ENCODE measurements around the gene AGPAT3.
A peak's percentile ranks its signal among the peaks of the same experiment; 100 is the strongest.

Gene AGPAT3

DNA sequence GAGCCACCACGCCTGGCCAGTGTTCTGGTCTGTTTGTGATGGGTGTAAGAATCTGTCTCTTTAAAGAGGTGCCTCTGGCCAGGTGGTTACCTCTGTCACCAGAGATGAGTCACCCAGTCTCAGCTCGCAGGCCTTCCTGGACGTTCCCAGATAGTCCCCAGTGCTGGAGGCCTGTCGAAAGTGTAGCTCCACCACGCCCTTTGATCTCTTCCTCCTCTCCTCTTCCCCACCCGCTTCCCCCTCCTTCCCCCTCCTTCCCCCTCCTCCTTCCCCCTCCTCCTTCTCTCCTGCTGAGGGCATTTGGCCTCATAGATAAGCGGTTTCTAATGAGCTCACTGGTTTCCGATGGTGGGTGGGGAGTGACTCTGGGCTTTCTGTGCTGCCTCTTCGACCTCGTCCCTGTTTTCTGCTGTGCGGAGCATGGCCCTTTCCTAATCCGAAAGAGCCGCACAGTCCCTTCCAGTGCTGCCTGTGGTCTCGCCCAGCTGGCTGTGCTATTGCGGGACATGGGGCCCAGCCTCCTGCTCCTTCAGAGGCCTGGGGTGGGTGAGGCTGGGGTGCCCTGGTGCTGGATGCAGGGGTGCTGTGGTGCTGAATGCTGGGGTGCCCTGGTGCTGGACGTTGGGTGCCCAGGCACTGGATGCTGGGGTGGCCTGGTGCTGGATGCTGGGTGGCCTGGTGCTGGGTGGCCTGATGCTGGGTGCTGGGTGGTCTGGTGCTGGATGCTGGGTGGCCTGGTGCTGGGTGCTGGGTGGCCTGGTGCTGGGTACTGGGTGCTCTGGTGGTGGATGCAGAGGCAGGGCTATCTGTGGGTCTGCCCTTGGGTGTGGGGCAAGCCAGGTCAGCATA lies 19.2 kb downstream of the AGPAT3 start:
- H3K79me1 ChIP-seq (ENCODE audit: low read length), result no peaks in the 10 kb centered on the region
- peak overlapping the region; percentile 7 for H2BK120ac ChIP-seq (ENCODE audit: low read depth, low read length)
- peak overlapping the region; percentile 67 for H3K9ac ChIP-seq (ENCODE audit: low read length)
- no CpG with 5 or more reads among the region's 16 CpGs for WGBS (ENCODE audit: extremely low coverage, insufficient coverage, low lambda C conversion rate)
- DNase-seq, result peak; percentile 93
- H2AK5ac ChIP-seq (ENCODE audit: low read length), result peak overlapping the region; percentile 89
- H3K4me2 ChIP-seq (ENCODE audit: low read length), result peak overlapping the region; percentile 34
- H3K4me3 ChIP-seq (ENCODE audit: low read length), result no peak overlapping the region
- peak overlapping the region; percentile 95 for H2BK5ac ChIP-seq (ENCODE audit: low read length)
- no peak overlapping the region for H4K8ac ChIP-seq (ENCODE audit: low read depth, low read length)
- H3K18ac ChIP-seq (ENCODE audit: low read length), result peak overlapping the region; percentile 7
- H4K5ac ChIP-seq (ENCODE audit: low read length), result no peak overlapping the region
- H3K79me2 ChIP-seq (ENCODE audit: control insufficient read depth, insufficient read depth, low read length), result no peaks in the 10 kb centered on the region
- peak overlapping the region; percentile 85 for H3K23ac ChIP-seq (ENCODE audit: low read length)
- H3K27ac ChIP-seq (ENCODE audit: low read depth, low read length), result peak overlapping the region; percentile 46
- peak overlapping the region; percentile 4 for H3K4ac ChIP-seq (ENCODE audit: low read depth, low read length)
- H3K4me1 ChIP-seq (ENCODE audit: control insufficient read depth, low read depth, low read length), result peaks cover 6% of the 10 kb centered on the region
- peak overlapping the region; percentile 92 for H3K56ac ChIP-seq (ENCODE audit: low read length)
- H3K27me3 ChIP-seq (ENCODE audit: insufficient read depth, low read length, poor library complexity), result no peaks in the 10 kb centered on the region
- no peak overlapping the region for H2BK15ac ChIP-seq (replicated peaks; ENCODE audit: low read depth)
- H3K36me3 ChIP-seq (ENCODE audit: control insufficient read depth, insufficient read depth, low read length), result no peaks in the 10 kb centered on the region

DNA sequence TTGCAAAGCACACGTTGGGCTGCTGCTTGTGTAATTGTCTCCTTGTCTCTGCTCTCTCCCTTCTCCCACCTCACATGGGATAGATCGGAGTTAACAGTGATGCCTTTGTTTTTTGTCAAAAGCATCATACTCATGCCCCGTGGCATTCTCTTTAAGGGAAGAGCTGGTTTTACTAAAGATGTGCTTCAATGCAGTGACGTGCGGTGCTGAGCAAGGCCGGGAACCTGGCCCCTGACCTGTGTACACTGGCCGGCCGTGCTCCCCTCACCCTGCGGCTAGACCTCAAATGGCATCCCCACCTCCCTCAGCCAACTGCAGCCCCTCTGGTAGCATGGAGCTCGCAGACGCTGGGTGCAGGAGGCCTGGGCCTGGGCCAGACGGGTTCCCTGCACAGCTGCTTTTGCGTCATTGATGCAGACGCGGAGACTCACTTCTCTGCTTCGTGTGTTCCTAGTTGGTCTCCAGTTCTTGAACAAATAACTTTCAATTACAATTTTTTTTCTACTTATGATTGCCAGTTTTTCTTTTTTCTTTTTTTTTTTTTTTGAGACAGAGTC lies 19.9 kb downstream of the AGPAT3 start:
- H3K56ac ChIP-seq (ENCODE audit: low read length), result peak overlapping the region; percentile 92
- H2BK5ac ChIP-seq (ENCODE audit: low read length), result peak overlapping the region; percentile 95
- H3K23ac ChIP-seq (ENCODE audit: low read length), result peak overlapping the region; percentile 85
- DNase-seq, result no peak
- H2BK15ac ChIP-seq (replicated peaks; ENCODE audit: low read depth), result no peak overlapping the region
- no peak overlapping the region for H3K4me2 ChIP-seq (ENCODE audit: low read length)
- H3K4me3 ChIP-seq (ENCODE audit: low read length), result no peak overlapping the region
- H4K5ac ChIP-seq (ENCODE audit: low read length), result no peak overlapping the region
- no peaks in the 10 kb centered on the region for H3K79me1 ChIP-seq (ENCODE audit: low read length)
- H3K36me3 ChIP-seq (ENCODE audit: control insufficient read depth, insufficient read depth, low read length), result no peaks in the 10 kb centered on the region
- H3K9ac ChIP-seq (ENCODE audit: low read length), result peak overlapping the region; percentile 67
- no peak overlapping the region for H3K4ac ChIP-seq (ENCODE audit: low read depth, low read length)
- H3K4me1 ChIP-seq (ENCODE audit: control insufficient read depth, low read depth, low read length), result peaks cover 6% of the 10 kb centered on the region
- H3K79me2 ChIP-seq (ENCODE audit: control insufficient read depth, insufficient read depth, low read length), result no peaks in the 10 kb centered on the region
- peak overlapping the region; percentile 7 for H3K18ac ChIP-seq (ENCODE audit: low read length)
- no peak overlapping the region for H2BK120ac ChIP-seq (ENCODE audit: low read depth, low read length)
- H3K27ac ChIP-seq (ENCODE audit: low read depth, low read length), result no peak overlapping the region
- no peak overlapping the region for H4K8ac ChIP-seq (ENCODE audit: low read depth, low read length)
- no CpG with 5 or more reads among the region's 16 CpGs for WGBS (ENCODE audit: extremely low coverage, insufficient coverage, low lambda C conversion rate)
- H3K27me3 ChIP-seq (ENCODE audit: insufficient read depth, low read length, poor library complexity), result no peaks in the 10 kb centered on the region
- H2AK5ac ChIP-seq (ENCODE audit: low read length), result peak overlapping the region; percentile 89

DNA sequence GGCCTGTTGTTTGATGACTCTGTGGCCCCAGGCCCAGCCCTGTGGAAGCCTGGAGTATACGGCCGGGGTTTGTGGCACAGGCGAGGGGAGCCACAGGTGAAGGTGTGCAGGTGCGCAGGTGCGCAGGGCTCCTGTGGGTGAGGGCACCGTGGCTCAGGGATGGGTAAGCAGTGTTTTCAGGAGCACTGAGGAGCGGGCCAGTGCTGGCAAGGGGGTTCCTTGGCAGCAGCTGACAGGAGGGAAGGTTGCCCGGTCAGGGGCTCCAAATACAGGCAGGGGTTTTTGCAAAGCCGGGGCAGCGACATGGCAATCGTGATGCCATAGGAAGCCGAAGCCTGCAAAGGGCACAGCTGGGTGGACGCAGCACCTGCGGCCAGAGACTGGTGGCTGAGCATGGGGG lies 20.7 kb downstream of the AGPAT3 start:
- H3K23ac ChIP-seq (ENCODE audit: low read length), result no peak overlapping the region
- H2BK120ac ChIP-seq (ENCODE audit: low read depth, low read length), result no peak overlapping the region
- H2BK15ac ChIP-seq (replicated peaks; ENCODE audit: low read depth), result no peak overlapping the region
- no CpG with 5 or more reads among the region's 14 CpGs for WGBS (ENCODE audit: extremely low coverage, insufficient coverage, low lambda C conversion rate)
- H3K4me1 ChIP-seq (ENCODE audit: control insufficient read depth, low read depth, low read length), result peaks cover 6% of the 10 kb centered on the region
- no peak overlapping the region for H3K4ac ChIP-seq (ENCODE audit: low read depth, low read length)
- no peak overlapping the region for H4K5ac ChIP-seq (ENCODE audit: low read length)
- DNase-seq, result no peak
- no peak overlapping the region for H4K8ac ChIP-seq (ENCODE audit: low read depth, low read length)
- no peak overlapping the region for H3K27ac ChIP-seq (ENCODE audit: low read depth, low read length)
- H3K4me2 ChIP-seq (ENCODE audit: low read length), result no peak overlapping the region
- H2AK5ac ChIP-seq (ENCODE audit: low read length), result no peak overlapping the region
- H3K9ac ChIP-seq (ENCODE audit: low read length), result no peak overlapping the region
- no peak overlapping the region for H3K18ac ChIP-seq (ENCODE audit: low read length)
- no peaks in the 10 kb centered on the region for H3K79me1 ChIP-seq (ENCODE audit: low read length)
- H3K4me3 ChIP-seq (ENCODE audit: low read length), result no peak overlapping the region
- no peak overlapping the region for H3K56ac ChIP-seq (ENCODE audit: low read length)
- H3K79me2 ChIP-seq (ENCODE audit: control insufficient read depth, insufficient read depth, low read length), result no peaks in the 10 kb centered on the region
- H3K27me3 ChIP-seq (ENCODE audit: insufficient read depth, low read length, poor library complexity), result no peaks in the 10 kb centered on the region
- no peak overlapping the region for H2BK5ac ChIP-seq (ENCODE audit: low read length)
- H3K36me3 ChIP-seq (ENCODE audit: control insufficient read depth, insufficient read depth, low read length), result no peaks in the 10 kb centered on the region

DNA sequence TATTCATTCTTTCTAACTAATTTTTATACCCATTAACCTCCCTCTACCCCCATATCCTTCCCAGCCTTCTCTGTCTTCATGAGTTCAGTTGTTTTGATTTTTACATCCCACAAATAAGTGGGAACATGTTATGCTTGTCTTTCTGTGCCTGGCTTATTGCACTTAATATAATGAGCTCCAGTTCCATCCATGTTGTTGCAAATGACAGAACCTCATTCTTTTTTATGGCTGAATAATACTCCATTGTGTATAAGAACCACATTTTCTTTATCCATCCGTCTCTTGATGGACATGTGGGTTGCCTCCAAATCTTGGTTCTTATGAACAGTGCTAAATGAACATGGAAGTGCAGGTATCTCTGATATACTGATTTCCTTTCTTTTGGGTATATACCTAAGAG lies 21.5 kb downstream of the AGPAT3 start:
- no peak overlapping the region for H3K9ac ChIP-seq (ENCODE audit: low read length)
- H3K36me3 ChIP-seq (ENCODE audit: control insufficient read depth, insufficient read depth, low read length), result no peaks in the 10 kb centered on the region
- DNase-seq, result no peak
- peaks cover 6% of the 10 kb centered on the region for H3K4me1 ChIP-seq (ENCODE audit: control insufficient read depth, low read depth, low read length)
- no peaks in the 10 kb centered on the region for H3K79me1 ChIP-seq (ENCODE audit: low read length)
- no peak overlapping the region for H4K5ac ChIP-seq (ENCODE audit: low read length)
- no peak overlapping the region for H3K4me3 ChIP-seq (ENCODE audit: low read length)
- no CpG with 5 or more reads among the region's 1 CpG for WGBS (ENCODE audit: extremely low coverage, insufficient coverage, low lambda C conversion rate)
- no peak overlapping the region for H3K27ac ChIP-seq (ENCODE audit: low read depth, low read length)
- no peak overlapping the region for H3K23ac ChIP-seq (ENCODE audit: low read length)
- no peak overlapping the region for H3K18ac ChIP-seq (ENCODE audit: low read length)
- H3K27me3 ChIP-seq (ENCODE audit: insufficient read depth, low read length, poor library complexity), result no peaks in the 10 kb centered on the region
- H3K4ac ChIP-seq (ENCODE audit: low read depth, low read length), result no peak overlapping the region
- H3K79me2 ChIP-seq (ENCODE audit: control insufficient read depth, insufficient read depth, low read length), result no peaks in the 10 kb centered on the region
- H3K4me2 ChIP-seq (ENCODE audit: low read length), result no peak overlapping the region
- no peak overlapping the region for H2BK15ac ChIP-seq (replicated peaks; ENCODE audit: low read depth)
- H2BK120ac ChIP-seq (ENCODE audit: low read depth, low read length), result no peak overlapping the region
- H3K56ac ChIP-seq (ENCODE audit: low read length), result no peak overlapping the region
- no peak overlapping the region for H2AK5ac ChIP-seq (ENCODE audit: low read length)
- no peak overlapping the region for H2BK5ac ChIP-seq (ENCODE audit: low read length)
- no peak overlapping the region for H4K8ac ChIP-seq (ENCODE audit: low read depth, low read length)

DNA sequence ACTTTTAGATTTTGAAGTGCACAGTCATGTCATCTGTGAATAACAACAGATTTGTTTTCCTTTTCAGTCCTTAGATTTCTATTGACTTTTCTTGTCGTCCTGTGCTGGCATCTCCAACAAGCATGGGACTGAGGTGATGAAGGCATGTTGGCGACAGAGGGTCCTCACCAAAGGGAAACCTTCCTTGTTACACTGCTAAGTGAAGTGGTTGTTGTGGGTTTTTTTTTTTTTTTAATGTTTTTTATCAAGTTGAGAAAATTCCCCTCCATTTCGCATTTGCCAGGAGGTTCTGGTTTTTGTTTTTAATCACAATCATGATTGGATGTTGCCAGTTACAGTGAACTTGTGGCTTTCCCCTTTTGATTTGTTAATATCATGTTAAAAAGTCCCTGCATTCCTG lies 24.0 kb downstream of the AGPAT3 start:
- H3K27me3 ChIP-seq (ENCODE audit: insufficient read depth, low read length, poor library complexity), result no peaks in the 10 kb centered on the region
- H3K27ac ChIP-seq (ENCODE audit: low read depth, low read length), result no peak overlapping the region

More for the DNA sequence above, 24.0 kb downstream of the AGPAT3 start:
- H3K4me3 ChIP-seq (ENCODE audit: low read length), result no peak overlapping the region
- peaks cover 6% of the 10 kb centered on the region for H3K4me1 ChIP-seq (ENCODE audit: control insufficient read depth, low read depth, low read length)
- no peak overlapping the region for H2BK15ac ChIP-seq (replicated peaks; ENCODE audit: low read depth)
- no peak overlapping the region for H3K4ac ChIP-seq (ENCODE audit: low read depth, low read length)
- no peaks in the 10 kb centered on the region for H3K36me3 ChIP-seq (ENCODE audit: control insufficient read depth, insufficient read depth, low read length)
- no CpG with 5 or more reads among the region's 3 CpGs for WGBS (ENCODE audit: extremely low coverage, insufficient coverage, low lambda C conversion rate)
- H3K23ac ChIP-seq (ENCODE audit: low read length), result no peak overlapping the region
- H3K79me1 ChIP-seq (ENCODE audit: low read length), result no peaks in the 10 kb centered on the region
- no peak overlapping the region for H2BK120ac ChIP-seq (ENCODE audit: low read depth, low read length)
- H4K5ac ChIP-seq (ENCODE audit: low read length), result no peak overlapping the region
- no peak for DNase-seq
- H3K9ac ChIP-seq (ENCODE audit: low read length), result no peak overlapping the region
- H2BK5ac ChIP-seq (ENCODE audit: low read length), result no peak overlapping the region
- H3K79me2 ChIP-seq (ENCODE audit: control insufficient read depth, insufficient read depth, low read length), result no peaks in the 10 kb centered on the region
- no peak overlapping the region for H2AK5ac ChIP-seq (ENCODE audit: low read length)
- H3K18ac ChIP-seq (ENCODE audit: low read length), result no peak overlapping the region
- no peak overlapping the region for H3K4me2 ChIP-seq (ENCODE audit: low read length)
- H4K8ac ChIP-seq (ENCODE audit: low read depth, low read length), result no peak overlapping the region
- no peak overlapping the region for H3K56ac ChIP-seq (ENCODE audit: low read length)

Measured in mesendoderm (in vitro differentiated cells).